MCF 10A (cell line): ENCODE results near the gene CDC5L. TPM values are rescaled to one million over a fixed set of nuclear protein-coding genes. Genes with fewer than 3 reads are reported as not detected.

Source experiments
- BruUV-seq: library from RNA; stranded (reverse); fragments of 400-500 nt; replicated peaks from 2 replicates; lab custom pipeline; 2021; lab: Mats Ljungman, UMichigan
- CTCF ChIA-PET: fragments of 300-600 bp; sonication (Branson Sonifier 250); formaldehyde crosslinking; extraction: SDS; loops from one replicate; lab custom pipeline; 2021; ENCODE audit warnings: antibody characterized with exemption, inconsistent platforms; lab: Yijun Ruan, JAX
- POLR2A ChIA-PET: fragments of 300-600, 350-650 bp; sonication (Branson Sonifier 250); formaldehyde crosslinking; extraction: SDS; loops from one replicate; lab custom pipeline; 2020; ENCODE audit warnings: antibody characterized with exemption, inconsistent platforms; lab: Yijun Ruan, JAX
- DNase-seq: peaks from one replicate; pipeline ENCODE4 v3.0.0-alpha.2; 2018; ENCODE audit not compliant: unreplicated experiment
- H3K27ac Mint-ChIP-seq: one replicate; pipeline ENCODE4 v1.8.0; 2022; ENCODE audit warnings: mild to moderate bottlenecking, low read depth, mixed read lengths; ENCODE audit not compliant: unreplicated experiment
- H3K27me3 Mint-ChIP-seq: one replicate; pipeline ENCODE4 v1.8.0; 2022; ENCODE audit warnings: mixed read lengths; ENCODE audit not compliant: insufficient read depth, unreplicated experiment
- H3K36me3 Mint-ChIP-seq: one replicate; pipeline ENCODE4 v1.8.0; 2022; ENCODE audit warnings: mild to moderate bottlenecking, moderate library complexity, mixed read lengths; ENCODE audit not compliant: insufficient read depth, unreplicated experiment
- H3K4me1 Mint-ChIP-seq: one replicate; pipeline ENCODE4 v1.8.0; 2022; ENCODE audit warnings: mixed read lengths; ENCODE audit not compliant: insufficient read depth, unreplicated experiment
- H3K4me3 Mint-ChIP-seq: one replicate; pipeline ENCODE4 v1.8.0; 2022; ENCODE audit warnings: mild to moderate bottlenecking, moderate library complexity, mixed read lengths; ENCODE audit not compliant: unreplicated experiment
- H3K9me3 Mint-ChIP-seq: one replicate; pipeline ENCODE4 v1.8.0; 2022; ENCODE audit warnings: mixed read lengths; ENCODE audit not compliant: unreplicated experiment
- CTCF ChIP-seq: fragments of 200-600 bp; IDR thresholded peaks from one replicate; pipeline ENCODE4 v1.8.0; 2022; ENCODE audit warnings: antibody characterized with exemption, mild to moderate bottlenecking; ENCODE audit not compliant: unreplicated experiment
- intact Hi-C: fragments of 100-400 bp; cut with micrococcal nuclease; formaldehyde crosslinking; loops from 2 replicates; pipeline ENCODE4 v1.14.1; 2022
- total RNA-seq: library from RNA; stranded (reverse); gene quantifications from 2 replicates; pipeline ENCODE4 v1.2.3, GENCODE V29; 2022

CDC5L gene
- total RNA-seq, 1 experiment from 2014 or later: 23.1 TPM

GRCh38 chr6:44396968-44397367, 9.5 kb downstream of the CDC5L start:
- no peak for TF ChIP-seq CTCF
- H3K4me3 Mint-ChIP-seq: no peak overlapping the region
- H3K9me3 Mint-ChIP-seq: no peaks in the 10 kb centered on the region
- no peak overlapping the region for H3K27ac Mint-ChIP-seq
- no peak for DNase-seq
- no peaks in the 10 kb centered on the region for H3K4me1 Mint-ChIP-seq
- H3K36me3 Mint-ChIP-seq: peaks cover 79% of the 10 kb centered on the region
- CTCF ChIA-PET: interaction anchor here (1.0 to 1.5 kb wide), 4 partner anchors 13 to 36 kb away, joined by 3 to 6 read pairs (median 4); no protein-coding TSS in a partner anchor
- BruUV-seq: no TSS peak
- H3K27me3 Mint-ChIP-seq: no peaks in the 10 kb centered on the region
- POLR2A ChIA-PET: interaction anchor here (1.0 kb wide), 1 partner anchor 9 kb away, joined by 6 read pairs; the partner anchor contains the start of gene CDC5L
- intact Hi-C loops: no loop called here

DNA sequence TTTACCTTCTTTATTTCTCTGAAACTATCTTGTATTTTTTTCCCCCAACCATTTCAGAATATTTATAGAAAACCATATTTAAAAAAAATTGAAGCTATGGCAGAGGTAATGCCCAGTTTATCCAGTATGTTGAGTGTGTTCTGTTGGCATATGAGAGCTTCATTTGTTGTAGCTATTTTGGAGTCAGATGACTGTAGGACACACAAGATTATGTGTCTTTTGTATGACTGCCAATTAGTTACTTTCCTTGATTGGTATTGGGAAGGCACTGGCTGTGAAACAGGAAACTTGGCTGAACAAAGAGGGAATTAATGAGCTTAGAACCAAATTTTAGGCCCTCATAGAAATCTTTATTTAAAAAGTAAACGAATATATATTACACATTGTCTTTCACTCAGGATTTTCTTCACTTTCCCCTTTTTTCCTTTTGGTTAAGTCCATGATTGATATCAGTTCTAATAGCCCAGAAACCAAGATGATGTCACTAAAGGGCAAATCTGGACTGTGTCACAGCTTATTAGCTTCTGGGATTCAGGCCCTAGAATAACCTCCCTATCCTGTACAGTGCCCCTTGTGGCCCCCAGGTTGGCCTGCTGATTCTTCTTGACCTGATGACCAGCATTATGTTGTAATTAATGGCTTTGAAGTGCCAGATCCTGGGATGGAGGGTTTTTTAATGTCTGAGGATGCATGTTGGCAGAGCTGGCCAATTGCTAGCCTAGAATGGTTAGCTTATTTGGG, 10.1 kb downstream of the CDC5L start:
- intact Hi-C loops: no loop called here
- H3K4me3 Mint-ChIP-seq: no peak overlapping the region
- H3K36me3 Mint-ChIP-seq: peaks cover 73% of the 10 kb centered on the region
- H3K9me3 Mint-ChIP-seq: no peaks in the 10 kb centered on the region
- ChIA-PET POLR2A (interaction anchor here (1.0 kb wide), 1 partner anchor 10 kb away, joined by 6 read pairs; the partner anchor contains the start of gene CDC5L), CTCF (interaction anchor here (0.6 to 1.5 kb wide), 7 partner anchors 9 to 72 kb away, joined by 3 to 6 read pairs (median 4); no protein-coding TSS in a partner anchor)
- TF ChIP-seq CTCF: no peak
- DNase-seq: no peak
- BruUV-seq: TSS peak; percentile 4
- H3K27me3 Mint-ChIP-seq: no peaks in the 10 kb centered on the region
- no peak overlapping the region for H3K27ac Mint-ChIP-seq
- H3K4me1 Mint-ChIP-seq: no peaks in the 10 kb centered on the region

DNA sequence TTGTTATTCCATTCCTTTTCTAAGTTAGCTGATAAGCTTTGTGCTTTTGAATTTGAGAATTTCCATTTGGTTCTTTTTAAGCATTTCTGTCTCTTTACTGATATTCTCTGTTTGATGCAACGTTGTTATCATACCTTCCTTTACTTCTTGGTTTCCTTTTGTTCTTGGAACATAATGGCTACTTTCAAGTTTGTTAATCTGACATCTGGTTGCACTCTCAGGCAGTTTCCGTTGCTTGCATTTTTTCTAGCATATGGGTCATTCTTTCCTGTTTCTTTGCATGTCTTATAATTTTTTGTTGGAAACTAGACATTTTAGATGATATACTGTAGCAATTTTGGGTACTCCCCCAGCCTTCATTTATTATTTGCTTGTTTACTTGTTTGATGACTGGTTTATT, 12.5 kb downstream of the CDC5L start:
- no peaks in the 10 kb centered on the region for H3K4me1 Mint-ChIP-seq
- no peak overlapping the region for H3K4me3 Mint-ChIP-seq
- BruUV-seq: no TSS peak
- H3K27ac Mint-ChIP-seq: no peak overlapping the region
- no peaks in the 10 kb centered on the region for H3K27me3 Mint-ChIP-seq
- POLR2A ChIA-PET: no interaction called here
- no peak for DNase-seq
- H3K36me3 Mint-ChIP-seq: peaks cover 67% of the 10 kb centered on the region
- TF ChIP-seq CTCF: no peak
- CTCF ChIA-PET: interaction anchor here (0.6 kb wide), 2 partner anchors 8 to 1254 kb away, joined by 3 read pairs; no protein-coding TSS in a partner anchor
- H3K9me3 Mint-ChIP-seq: no peaks in the 10 kb centered on the region
- intact Hi-C loops: loop anchor here (1.0 kb wide), 1 partner anchor 22 kb away; no protein-coding TSS in a partner anchor

GRCh38 chr6:44400572-44400971, 13.1 kb downstream of the CDC5L start:
- BruUV-seq: no TSS peak
- DNase-seq: no peak
- H3K27ac Mint-ChIP-seq: peak overlapping the region; percentile 73
- no peaks in the 10 kb centered on the region for H3K9me3 Mint-ChIP-seq
- ChIA-PET CTCF (no interaction called here), POLR2A (no interaction called here)
- intact Hi-C loops: no loop called here
- H3K4me1 Mint-ChIP-seq: no peaks in the 10 kb centered on the region
- no peaks in the 10 kb centered on the region for H3K27me3 Mint-ChIP-seq
- H3K4me3 Mint-ChIP-seq: no peak overlapping the region
- TF ChIP-seq CTCF: no peak
- peaks cover 69% of the 10 kb centered on the region for H3K36me3 Mint-ChIP-seq
